ENCODE data around the gene HNMT.

DNA sequence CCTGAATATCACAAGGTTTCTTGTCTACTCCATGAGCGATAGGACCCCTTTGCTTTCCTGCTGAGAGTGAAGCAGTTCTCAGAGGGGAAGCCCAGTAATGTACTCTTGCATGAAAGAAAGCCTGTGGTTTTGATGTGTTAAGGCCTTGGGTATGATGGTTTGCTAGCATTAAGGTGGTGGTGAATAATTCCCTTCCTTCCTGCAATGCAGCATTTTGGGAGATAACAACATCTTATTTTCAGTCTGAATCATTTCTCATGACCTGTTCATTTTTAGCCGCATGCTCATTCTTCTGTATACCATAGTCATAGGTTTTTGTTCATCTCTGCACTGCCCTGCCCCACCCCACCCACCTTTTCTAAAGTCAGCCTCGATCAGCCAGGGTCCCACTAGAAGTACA lies 66.2 kb downstream of the HNMT start:
- TF ChIP-seq, protein P1, sequence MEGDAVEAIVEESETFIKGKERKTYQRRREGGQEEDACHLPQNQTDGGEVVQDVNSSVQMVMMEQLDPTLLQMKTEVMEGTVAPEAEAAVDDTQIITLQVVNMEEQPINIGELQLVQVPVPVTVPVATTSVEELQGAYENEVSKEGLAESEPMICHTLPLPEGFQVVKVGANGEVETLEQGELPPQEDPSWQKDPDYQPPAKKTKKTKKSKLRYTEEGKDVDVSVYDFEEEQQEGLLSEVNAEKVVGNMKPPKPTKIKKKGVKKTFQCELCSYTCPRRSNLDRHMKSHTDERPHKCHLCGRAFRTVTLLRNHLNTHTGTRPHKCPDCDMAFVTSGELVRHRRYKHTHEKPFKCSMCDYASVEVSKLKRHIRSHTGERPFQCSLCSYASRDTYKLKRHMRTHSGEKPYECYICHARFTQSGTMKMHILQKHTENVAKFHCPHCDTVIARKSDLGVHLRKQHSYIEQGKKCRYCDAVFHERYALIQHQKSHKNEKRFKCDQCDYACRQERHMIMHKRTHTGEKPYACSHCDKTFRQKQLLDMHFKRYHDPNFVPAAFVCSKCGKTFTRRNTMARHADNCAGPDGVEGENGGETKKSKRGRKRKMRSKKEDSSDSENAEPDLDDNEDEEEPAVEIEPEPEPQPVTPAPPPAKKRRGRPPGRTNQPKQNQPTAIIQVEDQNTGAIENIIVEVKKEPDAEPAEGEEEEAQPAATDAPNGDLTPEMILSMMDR (conservative IDR thresholded peaks at IDR 0.05), result no peak
- TF ChIP-seq EZH2 (IDR thresholded peaks at IDR 0.05; ENCODE audit: low read depth), result no peak

All from PC-9 (cell line).